Heart left ventricle (tissue), 16 donors: ENCODE measurements around the gene EML1. TPM values are rescaled to one million over a fixed set of nuclear protein-coding genes. Genes with fewer than 3 reads are reported as not detected.

ENCODE experiments used
- ATAC-seq, 4 donors: fragments of 200-7000 bp; cut with Tn5 transposase; one replicate each; pipeline ENCODE4 v1.9.1; 2020 to 2022; ENCODE audit warnings: moderate library complexity in 4 of 4, mild to moderate bottlenecking in 3 of 4, moderate number of reproducible peaks in 1 of 4
- DNase-seq, 5 donors: peaks; one replicate each; pipeline ENCODE4 v3.0.0-alpha.2; 2020
- H3K27ac ChIP-seq, 12 donors: fragments of 200-600 bp; sonication (generic) in 4 of 12; one replicate each; pipeline versions ENCODE4 v1.5.0 to v1.8.0; 2016 to 2022; ENCODE audit warnings: mild to moderate bottlenecking in 2 of 12
- H3K27me3 ChIP-seq, 9 donors: fragments of 200-600 bp; sonication (generic) in 2 of 9; one replicate each; pipeline versions ENCODE4 v1.5.1 to v1.8.0; 2016 to 2022; ENCODE audit warnings: mild to moderate bottlenecking in 3 of 9
- H3K36me3 ChIP-seq, 9 donors: fragments of 200-600 bp; sonication (generic) in 2 of 9; one replicate each; pipeline versions ENCODE4 v1.5.0 to v1.8.0; 2018 to 2022; ENCODE audit warnings: mild to moderate bottlenecking in 2 of 9
- H3K4me1 ChIP-seq, 12 donors: fragments of 200-600 bp; sonication (generic) in 4 of 12; one replicate each; pipeline versions ENCODE4 v1.5.0 to v1.8.0; 2016 to 2022; ENCODE audit warnings: mild to moderate bottlenecking in 3 of 12
- H3K4me3 ChIP-seq, 12 donors: fragments of 200-600 bp; sonication (generic) in 4 of 12; one replicate each; pipeline versions ENCODE4 v1.5.0 to v1.8.0; 2017 to 2022; ENCODE audit warnings: mild to moderate bottlenecking in 9 of 12, moderate library complexity in 4 of 12
- H3K9me3 ChIP-seq, 12 donors: fragments of 200-600 bp; sonication (generic) in 4 of 12; one replicate each; pipeline versions ENCODE4 v1.5.0 to v1.8.0; 2016 to 2022; ENCODE audit warnings: mild to moderate bottlenecking in 1 of 12
- POLR2A ChIP-seq, 2 donors: fragments of 450-650 bp; IDR thresholded peaks; one replicate each; pipeline ENCODE4 v1.6.1; 2017; ENCODE audit warnings: antibody characterized with exemption in 2 of 2, mild to moderate bottlenecking in 2 of 2, moderate library complexity in 2 of 2
- whole genome bisulfite sequencing, 4 donors: extraction: QIAGEN DNeasy Blood & Tissue Kit in 2 of 4; methylation state at CpG; one replicate each; pipeline versions ENCODE4 v1.1.5 to v1.1.7; 2013 to 2018; 5-methylcytosine and 5-hydroxymethylcytosine counted together
- intact Hi-C, 10 donors: fragments of 100-400 bp; cut with DNase I; formaldehyde crosslinking; loops; one replicate each; pipeline versions ENCODE4 v1.11.1 to v1.14.2; 2022
- polyA plus RNA-seq, 2 donors: library from polyadenylated mRNA; stranded (reverse); fragments of 200-250 nt; gene quantifications; one replicate each; pipeline ENCODE4 v1.2.3, GENCODE V29; 2013
- total RNA-seq, 9 donors: library from RNA; depleted of rRNA in 2 of 9; stranded (reverse); fragments of >200 nt in 2 of 9; fragmentation: NEBNext Ultra II Directional in 3 of 9; extraction: Animal tissue kit (Norgen Biotek cat#: 25700) in 3 of 9; gene quantifications; one replicate each; pipeline versions ENCODE4 v1.1.0 to v1.2.4, GENCODE V29; 2016 to 2023
- TF ChIP-seq, protein P1 (sequence below), 12 donors: fragments of 200-600 bp; sonication (generic) in 4 of 12; IDR thresholded peaks; one replicate each; pipeline versions ENCODE4 v1.5.0 to v1.8.0; 2018 to 2022; ENCODE audit warnings: antibody characterized with exemption in 12 of 12, mild to moderate bottlenecking in 5 of 12
- donor health status: ischemic (EF 13 %, LVEDD 7.1; RV severe dilation, severe dysfunction).
- donor health status: healthy with polysubstance abuse.
- donor health status: DM: no; HTN: yes; CAD: no.
- donor health status: DM: no; HTN: no; CAD: no.
- donor health status: ischemic (EF 25% LVEDD 6.9; RV normal size, moderate dysfunction).
- donor health status: ischemic (EF 25% LVEDD 5.7; RV mildly dilated, moderate dysfunction).
- donor health status: healthy.
- donor health status: DM: yes; HTN: yes; CAD: no.
- donor health status: ischemic (EF 35%, LVEDD 5.7; RV mildly dilated, moderate dysfunction).
- donor health status: nonischemic (EF 11% LVEDD 7.7; RV severe dilation, severe dysfunction).
- donor health status: DM: yes; HTN: yes; CAD: no.
- donor health status: PGD.
- donor health status: ischemic (EF 29% LVEDD 5.4; RV normal size, mild dysfunction).
- donor health status: nonischemic (EF 23%, LVEDD 6.1; RV moderate dilation, normal function).

EML1 gene
- total and polyA plus RNA-seq, 11 donors, result 7.4 to 49.7 (median 39.3) TPM

DNA sequence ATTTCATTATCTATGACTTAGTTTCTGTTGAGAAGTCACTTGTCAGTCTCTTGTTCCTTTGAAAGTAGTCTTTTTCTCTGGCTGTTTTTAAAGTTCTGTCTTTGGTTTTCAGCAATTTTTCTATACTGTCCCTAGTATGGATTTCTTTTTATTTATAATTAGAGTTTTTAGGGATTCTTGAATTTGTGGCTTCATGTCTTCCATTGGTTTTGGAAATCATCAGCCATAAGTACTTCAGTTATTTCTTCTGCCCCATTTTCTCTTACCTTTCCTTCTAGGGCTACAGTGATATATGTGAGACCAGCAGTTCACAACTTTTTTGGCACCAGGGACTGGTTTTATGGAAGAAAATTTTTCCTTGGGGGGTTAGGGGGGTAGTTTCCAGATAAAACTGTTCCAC lies 182.0 kb downstream of the EML1 start:
- TF ChIP-seq, protein P1, sequence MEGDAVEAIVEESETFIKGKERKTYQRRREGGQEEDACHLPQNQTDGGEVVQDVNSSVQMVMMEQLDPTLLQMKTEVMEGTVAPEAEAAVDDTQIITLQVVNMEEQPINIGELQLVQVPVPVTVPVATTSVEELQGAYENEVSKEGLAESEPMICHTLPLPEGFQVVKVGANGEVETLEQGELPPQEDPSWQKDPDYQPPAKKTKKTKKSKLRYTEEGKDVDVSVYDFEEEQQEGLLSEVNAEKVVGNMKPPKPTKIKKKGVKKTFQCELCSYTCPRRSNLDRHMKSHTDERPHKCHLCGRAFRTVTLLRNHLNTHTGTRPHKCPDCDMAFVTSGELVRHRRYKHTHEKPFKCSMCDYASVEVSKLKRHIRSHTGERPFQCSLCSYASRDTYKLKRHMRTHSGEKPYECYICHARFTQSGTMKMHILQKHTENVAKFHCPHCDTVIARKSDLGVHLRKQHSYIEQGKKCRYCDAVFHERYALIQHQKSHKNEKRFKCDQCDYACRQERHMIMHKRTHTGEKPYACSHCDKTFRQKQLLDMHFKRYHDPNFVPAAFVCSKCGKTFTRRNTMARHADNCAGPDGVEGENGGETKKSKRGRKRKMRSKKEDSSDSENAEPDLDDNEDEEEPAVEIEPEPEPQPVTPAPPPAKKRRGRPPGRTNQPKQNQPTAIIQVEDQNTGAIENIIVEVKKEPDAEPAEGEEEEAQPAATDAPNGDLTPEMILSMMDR (IDR thresholded peaks at IDR 0.05), result no peak
- no peak for TF ChIP-seq POLR2A (IDR thresholded peaks at IDR 0.05)
- peaks cover 0 to 6% (median 0%) of the 10 kb centered on the region in 9 donors for H3K27me3 ChIP-seq
- peaks cover 0 to 13% (median 4%) of the 10 kb centered on the region in 12 donors for H3K4me1 ChIP-seq
- intact Hi-C loops, result no loop called here
- peaks cover 0 to 25% (median 8%) of the 10 kb centered on the region in 12 donors for H3K9me3 ChIP-seq
- no peak overlapping the region for H3K4me3 ChIP-seq
- H3K27ac ChIP-seq, result no peak overlapping the region
- H3K36me3 ChIP-seq, result no peaks in the 10 kb centered on the region
- DNase-seq (no peak), ATAC-seq (no peak)

DNA sequence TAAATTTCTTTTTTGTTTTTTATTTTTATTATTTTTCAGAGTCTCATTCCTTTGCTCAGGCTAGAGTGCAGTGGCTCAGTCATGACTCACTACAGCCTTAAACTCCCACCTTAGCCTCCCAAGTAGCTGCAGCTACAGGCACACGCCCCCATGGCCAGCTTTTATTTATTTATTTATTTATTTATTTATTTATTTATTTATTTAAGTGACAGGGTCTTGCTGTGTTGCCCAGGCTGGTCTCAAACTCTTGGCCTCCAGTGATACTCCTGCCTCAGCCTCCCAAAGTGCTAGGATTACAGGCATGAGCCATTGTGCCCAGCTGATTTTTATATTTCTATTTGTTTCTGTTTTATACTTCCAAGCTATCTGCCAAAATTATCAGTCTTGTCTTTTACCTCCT lies 182.8 kb downstream of the EML1 start:
- peaks cover 0 to 25% (median 8%) of the 10 kb centered on the region in 12 donors for H3K9me3 ChIP-seq
- peaks cover 0 to 10% (median 1%) of the 10 kb centered on the region in 12 donors for H3K4me1 ChIP-seq
- DNase-seq (no peak), ATAC-seq (no peak)
- WGBS, 4 donors, result 89 to 96% (median 92%) methylated on average over 1 of the region's 1 CpG
- no peak overlapping the region for H3K4me3 ChIP-seq
- H3K27ac ChIP-seq, result no peak overlapping the region
- peaks cover 0 to under 1% (median 0%) of the 10 kb centered on the region in 9 donors for H3K27me3 ChIP-seq
- TF ChIP-seq, protein P1 (IDR thresholded peaks at IDR 0.05), result no peak
- no peak for TF ChIP-seq POLR2A (IDR thresholded peaks at IDR 0.05)
- intact Hi-C loops, result no loop called here
- no peaks in the 10 kb centered on the region for H3K36me3 ChIP-seq

DNA sequence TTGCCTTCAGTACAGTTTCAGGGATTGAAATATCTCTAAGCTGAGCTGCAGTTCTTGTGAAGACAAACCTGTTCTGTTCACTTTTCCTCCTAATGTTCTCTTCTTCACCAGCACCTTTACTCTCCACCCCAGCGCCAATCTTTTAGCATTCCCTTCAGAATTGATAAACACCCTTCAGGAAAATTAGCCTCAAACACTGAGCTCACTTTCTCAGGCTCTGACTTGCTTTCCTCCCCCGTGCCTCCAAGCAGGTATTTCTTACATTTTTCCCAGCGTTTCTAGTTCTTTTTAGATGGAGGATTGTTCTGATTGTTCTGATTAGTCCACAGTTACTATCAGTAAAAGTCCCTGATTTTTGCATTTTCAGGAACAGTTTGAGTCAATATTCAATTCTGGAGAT lies 183.5 kb downstream of the EML1 start:
- WGBS, 4 donors, result 89 to 92% (median 90%) methylated on average over 3 of the region's 3 CpGs
- H3K9me3 ChIP-seq, result peaks cover 0 to 25% (median 8%) of the 10 kb centered on the region in 12 donors
- H3K27me3 ChIP-seq, result no peaks in the 10 kb centered on the region
- TF ChIP-seq, protein P1 (IDR thresholded peaks at IDR 0.05), result no peak
- TF ChIP-seq POLR2A (IDR thresholded peaks at IDR 0.05), result no peak
- no peak for DNase-seq
- no peak overlapping the region for H3K4me3 ChIP-seq
- no peak for ATAC-seq
- H3K36me3 ChIP-seq, result no peaks in the 10 kb centered on the region
- intact Hi-C loops, result no loop called here
- H3K4me1 ChIP-seq, result peaks cover 0 to 9% (median 0%) of the 10 kb centered on the region in 12 donors
- H3K27ac ChIP-seq, result no peak overlapping the region

DNA sequence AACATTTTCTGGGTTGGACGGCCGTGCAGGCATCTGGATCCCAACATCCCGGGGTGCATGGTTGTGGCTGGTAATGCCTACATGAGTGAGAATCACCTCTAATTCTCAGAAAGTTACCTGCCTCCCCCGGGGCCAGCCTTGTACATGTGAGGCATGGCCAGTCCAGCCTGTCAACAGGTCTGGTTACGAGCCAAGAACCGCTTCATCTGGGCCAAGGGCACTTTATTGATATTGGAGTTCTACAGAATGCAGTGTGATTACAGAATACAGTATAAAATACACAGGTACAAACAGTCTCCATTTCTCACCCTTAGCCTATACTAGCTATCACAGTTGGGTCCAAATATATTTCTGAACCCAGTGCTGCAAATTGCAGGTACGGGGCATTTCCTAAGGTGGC lies 187.1 kb downstream of the EML1 start:
- DNase-seq, result no peak
- intact Hi-C loops, result loop anchor here in 8 of 10 donors (2.0 to 10.0 kb wide), 7 partner anchors 42 to 397 kb away; partner anchors contain the start of gene WDR25 (in 4 of the 8)
- Histone ChIP-seq H3K4me3 (no peak overlapping the region), H3K9me3 (peaks cover 0 to 13% (median 3%) of the 10 kb centered on the region in 12 donors), H3K36me3 (no peaks in the 10 kb centered on the region), H3K27me3 (no peaks in the 10 kb centered on the region), H3K4me1 (peaks cover 0 to 20% (median 2%) of the 10 kb centered on the region in 12 donors), H3K27ac (no peak overlapping the region)
- 67 to 88% (median 73%) methylated on average over 7 of the region's 7 CpGs for WGBS, 4 donors
- TF ChIP-seq POLR2A (IDR thresholded peaks at IDR 0.05), result no peak
- TF ChIP-seq, protein P1 (IDR thresholded peaks at IDR 0.05), result no peak
- ATAC-seq, result no peak
